Stimulated activated CD8-positive, alpha-beta memory T cell treated with anti-CD3 and anti-CD28 coated beads, Interleukin-12 subunit alpha, Interleukin-12 subunit beta, amount 100 ng/mL, for 4 hours (primary cell): ENCODE results near the gene ZNF816.
"Not testable (repeated sequence)": the region's sequence is repeated elsewhere in the genome, so short reads cannot be mapped to it uniquely, and the experiment has no call there.

Source experiments
- DNase-seq: peaks from one replicate; pipeline ENCODE4 v3.0.0-alpha.2; 2020; ENCODE audit warnings: low read depth

ZNF816 gene

GRCh38 chr19:52959613-52960295 is 2.9 kb downstream of the ZNF816 start:
- no peak for DNase-seq

- no peak for DNase-seq
These were observed 5.1 kb downstream of the ZNF816 start for GRCh38 chr19:52957591-52957990.

DNA sequence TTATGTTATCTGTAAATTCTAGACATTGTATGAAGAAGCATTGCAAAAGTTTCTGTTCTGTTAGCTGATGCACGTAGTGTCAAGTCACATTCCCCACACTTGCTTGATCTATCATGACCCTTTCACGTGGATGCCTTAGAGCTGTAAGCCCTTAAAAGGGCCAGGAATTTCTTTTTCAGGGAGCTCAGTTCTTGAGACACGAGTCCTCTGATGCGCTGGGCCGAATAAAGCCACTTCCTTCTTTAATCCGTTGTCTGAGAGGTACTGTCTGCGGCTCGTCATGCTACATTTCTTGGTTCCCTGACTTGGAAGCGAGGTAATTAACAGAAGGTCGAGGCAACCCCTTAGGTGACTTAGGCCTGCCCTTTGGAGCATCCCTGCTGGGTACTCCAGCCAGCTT is 5.8 kb downstream of the ZNF816 start:
- no peak for DNase-seq

- DNase-seq, result no peak
These were observed 13.3 kb downstream of the ZNF816 start for GRCh38 chr19:52949422-52949821.

DNA sequence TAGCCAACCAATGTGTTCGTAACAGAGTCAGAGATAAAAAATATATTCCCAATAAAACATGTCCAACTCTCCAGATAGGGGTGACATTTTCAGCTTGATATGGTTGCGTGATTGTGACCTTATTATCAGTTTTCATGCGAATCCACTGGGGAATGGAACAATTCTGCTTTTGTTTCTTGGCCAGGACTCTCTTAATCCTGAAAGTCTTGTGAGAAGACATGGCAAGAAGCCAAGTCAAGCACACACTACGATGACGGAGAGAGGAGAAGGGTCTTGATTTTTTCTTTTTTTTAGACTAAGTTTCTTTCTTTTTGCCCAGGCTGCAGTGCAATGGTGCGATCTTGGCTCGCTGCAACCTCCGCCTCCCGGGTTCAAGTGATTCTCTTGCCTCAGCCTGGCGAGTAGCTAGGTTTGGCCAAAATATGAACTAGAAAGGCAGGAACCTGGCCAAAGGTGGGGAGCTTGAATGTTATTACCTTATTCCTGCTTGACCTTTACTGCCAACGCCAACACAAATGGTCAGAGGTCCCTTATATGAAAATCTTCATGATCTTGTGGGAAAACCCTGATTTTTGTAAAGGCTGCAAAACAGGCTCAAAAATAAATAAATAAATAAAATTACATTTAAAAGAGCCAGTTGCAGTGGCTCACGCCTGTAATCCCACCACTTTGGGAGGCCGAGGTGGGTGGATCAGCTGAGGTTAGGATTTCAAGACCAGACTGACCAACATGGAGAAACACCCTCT is 14.5 kb downstream of the ZNF816 start:
- no peak for DNase-seq

GRCh38 chr19:52946322-52947310 is 16.1 kb downstream of the ZNF816 start:
- no peak for DNase-seq

GRCh38 chr19:52945652-52946321 is 16.9 kb downstream of the ZNF816 start:
- no peak for DNase-seq

GRCh38 chr19:52944703-52945493 is 17.8 kb downstream of the ZNF816 start:
- DNase-seq, result not testable (repeated sequence)

DNA sequence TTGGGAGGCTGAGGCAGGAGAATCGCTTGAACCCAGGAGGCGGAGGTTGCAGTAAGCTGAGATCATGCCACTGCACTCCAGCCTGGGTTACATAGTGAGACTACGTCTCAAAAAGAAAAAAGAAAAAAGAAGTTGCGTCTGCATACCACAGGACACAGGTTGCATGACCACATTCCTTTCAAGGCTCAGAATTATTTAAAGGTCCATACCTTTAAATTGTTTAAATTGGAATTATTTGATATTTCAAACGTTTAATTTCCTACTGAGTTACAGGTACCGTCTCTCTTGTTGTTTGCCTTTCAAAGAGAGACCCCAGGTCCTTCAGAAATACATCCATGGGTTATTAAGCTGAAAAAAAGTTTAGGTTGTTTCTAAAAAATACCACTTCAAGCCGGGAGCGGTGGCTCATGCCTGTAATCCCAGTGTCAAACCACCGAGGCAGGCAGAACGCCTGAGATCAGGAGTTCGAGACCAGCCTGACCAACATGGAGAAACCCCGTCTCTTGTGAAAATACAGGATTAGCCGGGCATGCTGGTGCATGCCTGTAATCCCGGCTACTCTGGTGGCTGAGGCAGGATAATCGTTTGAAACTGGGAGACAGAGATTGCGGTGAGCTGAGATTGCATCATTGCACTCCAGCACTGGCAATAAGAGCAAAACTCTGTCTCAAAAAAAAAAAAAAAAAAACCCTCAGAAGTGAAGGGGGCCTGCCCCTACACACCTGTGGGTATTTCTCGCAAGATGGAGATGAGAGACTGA is 18.6 kb downstream of the ZNF816 start:
- DNase-seq, result no peak

DNA sequence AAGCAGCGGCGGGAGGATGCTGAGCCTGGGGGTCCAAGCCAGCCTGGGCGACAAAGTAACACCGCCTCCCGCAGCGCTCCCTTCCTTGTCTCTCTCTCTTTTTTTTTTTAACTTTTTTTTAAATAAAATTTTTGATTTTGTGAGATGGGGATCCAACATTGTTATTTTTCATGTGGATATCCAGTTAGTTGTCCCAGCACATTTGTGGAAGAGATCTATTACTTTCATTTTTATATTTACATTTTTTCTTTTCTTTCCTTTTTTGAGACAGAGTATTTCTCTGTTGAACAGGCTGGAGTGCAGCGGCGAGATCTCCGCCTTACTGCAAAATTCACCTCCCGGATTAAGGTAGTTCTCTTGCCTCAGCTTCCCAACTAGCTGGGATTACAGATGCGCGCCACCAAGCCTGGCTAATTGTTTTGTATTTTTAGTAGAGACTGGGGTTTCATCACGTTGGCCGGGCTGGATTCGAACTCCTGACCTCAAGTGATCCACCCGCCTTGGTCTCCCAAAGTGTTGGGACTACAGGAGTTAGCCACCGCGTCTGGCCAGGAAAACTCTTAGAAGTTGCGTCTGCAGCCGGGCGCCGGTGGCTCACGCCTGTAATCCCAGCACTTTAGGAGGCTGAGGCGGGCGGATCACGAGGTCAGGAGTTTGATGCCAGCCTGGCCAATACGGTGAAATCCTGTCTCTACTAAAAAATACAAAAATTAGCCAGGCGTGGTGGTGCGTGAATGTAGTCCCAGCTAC is 19.4 kb downstream of the ZNF816 start:
- DNase-seq, result no peak

DNA sequence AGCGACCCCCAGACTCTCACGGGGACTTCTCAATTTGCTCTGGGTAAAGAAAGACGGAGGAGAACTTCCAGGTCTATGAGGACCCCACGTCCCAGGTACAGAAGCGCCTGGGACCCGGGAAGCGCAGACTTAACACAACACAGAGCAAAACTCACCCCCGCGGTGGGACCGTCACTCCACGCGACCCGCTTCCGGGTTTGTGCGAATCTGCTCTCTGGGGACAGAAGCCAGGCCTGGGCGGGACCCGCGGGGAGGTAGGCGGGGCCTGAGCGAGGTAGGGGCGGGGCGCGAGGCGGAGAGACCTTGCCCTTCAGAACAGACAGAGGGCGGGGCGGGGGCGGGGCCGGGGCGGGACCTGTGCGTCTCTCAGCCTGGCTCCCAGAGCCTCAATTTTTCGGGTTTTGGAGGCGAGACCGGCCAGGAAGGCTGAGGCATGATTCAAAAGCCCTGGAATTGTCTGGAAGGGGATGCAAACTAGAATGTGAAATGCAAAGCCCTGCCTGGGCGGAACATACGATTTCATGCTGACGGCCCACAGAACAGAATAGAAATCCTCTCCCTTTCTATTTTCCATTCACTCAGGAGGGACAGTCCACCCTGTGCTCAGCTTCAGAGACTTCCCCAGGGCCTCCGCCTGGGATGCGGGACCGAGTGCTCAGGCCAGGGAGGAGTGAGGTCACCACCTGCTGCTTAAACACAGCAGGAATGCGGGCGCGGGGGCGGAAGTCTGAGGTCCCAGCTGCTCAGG is 20.1 kb downstream of the ZNF816 start:
- DNase-seq, result peak; percentile 89

DNA sequence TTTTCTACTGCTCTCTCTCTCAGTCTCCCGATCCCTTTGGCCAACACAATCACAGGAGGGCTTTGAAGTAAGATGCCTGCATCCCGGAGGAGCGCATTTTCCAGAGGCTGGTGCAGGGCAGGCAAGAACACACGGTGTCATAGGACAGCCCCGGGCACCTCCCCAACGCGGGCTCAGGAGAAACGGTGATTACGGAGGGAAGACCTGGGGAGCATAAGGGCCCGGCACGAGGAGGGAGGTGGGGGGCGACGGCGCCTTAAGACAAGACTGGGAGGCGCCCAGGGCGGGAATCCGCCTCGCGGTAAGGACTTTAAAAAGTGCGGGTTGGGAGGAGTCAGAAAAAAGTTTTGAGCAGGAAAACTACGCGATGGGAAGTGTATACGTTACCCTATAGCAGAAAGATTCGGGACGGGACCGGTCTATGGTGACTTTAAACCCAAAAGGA is 20.7 kb downstream of the ZNF816 start:
- no peak for DNase-seq

GRCh38 chr19:52941523-52941922 is 21.2 kb downstream of the ZNF816 start:
- DNase-seq, result not testable (repeated sequence)

- DNase-seq, result not testable (repeated sequence)
These were observed 21.8 kb downstream of the ZNF816 start for GRCh38 chr19:52940905-52941304.

DNA sequence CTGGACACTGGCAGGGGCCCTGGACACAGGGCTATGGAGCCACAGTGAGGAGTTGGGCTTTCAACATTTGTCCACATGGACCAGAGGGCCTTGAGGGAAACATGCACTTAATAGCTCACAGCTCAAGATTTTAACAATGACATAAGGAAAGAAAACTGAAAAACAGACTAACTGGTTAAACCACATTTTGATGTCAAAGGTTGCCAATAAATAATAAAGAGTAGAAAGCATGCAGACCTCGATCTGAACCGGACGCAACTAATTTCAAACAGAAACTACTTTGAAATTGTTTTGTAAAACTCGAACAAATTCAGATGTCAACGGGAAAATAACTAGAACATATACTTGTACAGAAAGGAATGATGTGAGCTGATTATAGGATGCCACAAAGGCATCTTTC is 23.9 kb downstream of the ZNF816 start:
- no peak for DNase-seq

DNA sequence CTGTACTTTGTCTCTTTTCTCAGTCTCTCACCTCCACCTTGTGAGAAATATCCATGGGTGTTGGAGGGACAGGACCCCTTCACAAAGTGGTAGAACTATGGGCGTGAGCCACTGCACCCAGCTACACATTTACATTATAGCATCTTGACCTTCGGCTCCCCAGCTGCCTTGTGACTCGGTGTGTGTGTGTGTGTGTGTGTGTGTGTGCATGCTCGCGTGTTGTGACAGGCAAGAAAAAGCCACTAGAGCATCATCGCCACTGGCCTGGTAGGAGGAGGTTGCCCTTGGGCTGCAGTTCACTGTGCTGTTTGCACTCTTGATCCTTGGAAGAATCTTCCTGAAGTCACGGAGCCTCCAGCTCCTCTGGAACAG is 25.7 kb downstream of the ZNF816 start:
- DNase-seq, result no peak

DNA sequence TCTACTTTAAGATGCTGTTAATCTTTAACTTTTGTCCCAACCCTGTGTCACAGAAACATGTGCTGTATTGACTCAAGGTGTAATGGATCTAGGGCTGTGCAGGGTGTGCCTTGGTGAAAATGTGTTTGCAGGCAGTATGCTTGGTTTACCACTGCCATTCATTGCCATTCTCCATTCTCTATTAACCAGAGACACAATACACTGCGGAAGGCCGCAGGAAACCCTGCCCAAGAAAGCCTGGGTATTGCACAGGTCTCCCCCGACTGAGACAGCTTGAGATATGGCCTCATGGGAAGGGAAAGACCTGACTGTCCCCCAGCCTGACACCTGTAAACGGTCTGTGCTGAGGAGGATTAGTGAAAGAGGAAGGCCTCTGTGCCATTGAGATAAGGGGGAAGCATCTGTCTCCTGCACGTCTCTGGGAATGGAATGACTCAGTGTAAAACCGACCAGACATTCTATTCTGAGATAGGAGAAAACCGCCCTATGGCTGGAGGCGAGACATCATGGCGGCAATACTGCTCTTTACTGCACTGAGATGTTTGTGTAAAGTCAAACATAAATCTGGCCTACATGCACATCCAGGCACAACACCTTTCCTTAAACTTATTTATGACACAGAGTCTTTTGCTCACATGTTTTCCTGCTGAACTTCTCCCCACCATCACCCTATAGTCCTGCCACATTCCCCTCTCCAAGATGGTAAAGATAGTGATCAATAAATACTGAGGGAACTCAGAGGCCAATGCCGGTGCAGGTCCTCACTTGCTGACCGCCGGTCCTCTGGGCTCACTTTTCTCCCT is 26.3 kb downstream of the ZNF816 start:
- DNase-seq, result no peak

DNA sequence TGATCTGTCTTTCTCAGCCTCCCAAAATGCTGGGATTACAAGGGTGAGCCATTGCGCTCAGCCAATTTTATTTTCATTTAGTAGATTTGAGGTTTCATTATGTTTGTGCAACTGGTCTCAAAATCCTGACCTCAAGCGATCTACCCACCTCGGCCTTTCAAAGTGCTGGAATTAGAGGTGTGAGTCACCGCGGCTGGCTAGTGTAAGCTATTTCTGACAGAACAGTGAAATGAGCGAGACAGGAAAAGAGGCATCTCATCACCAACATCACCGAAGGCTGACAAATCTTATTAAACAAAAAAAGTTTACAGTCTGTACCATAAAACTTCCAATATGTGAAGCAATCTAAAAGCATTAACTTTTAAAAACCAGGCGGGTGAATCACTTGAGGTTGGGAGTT is 27.2 kb downstream of the ZNF816 start:
- no peak for DNase-seq
